K562 (cell line): ENCODE measurements around the gene RNF166. TPM values are rescaled to one million over a fixed set of nuclear protein-coding genes. Genes with fewer than 3 reads are reported as not detected.
A peak's percentile ranks its signal among the peaks of the same experiment; 100 is the strongest.

Experiments used
- CAMTA2 ChIP-seq: fragments of 250-450 bp; sonication (Bioruptor Pico); conservative IDR thresholded peaks from 2 replicates; pipeline ENCODE4 v1.5.1; 2022
- CTBP1 ChIP-seq: fragments of 450-650 bp; IDR thresholded peaks from 2 replicates; pipeline ENCODE4 v1.6.1; 2016; ENCODE audit warnings: borderline replicate concordance
- ELK3 ChIP-seq: fragments of 450-650 bp; formaldehyde crosslinking; IDR thresholded peaks from 2 replicates; pipeline ENCODE4 v1.4.0; 2020; ENCODE audit warnings: mild to moderate bottlenecking
- ETV1 ChIP-seq: fragments of 450-650 bp; conservative IDR thresholded peaks from 2 replicates; pipeline ENCODE4 v1.6.1; 2016; ENCODE audit warnings: missing genetic modification characterization, control low read depth, low read depth, missing compliant biosample characterization
- HDAC1 ChIP-seq, 2 experiments: fragments of 450-650 bp; IDR thresholded peaks; 2 replicates each; pipeline ENCODE4 v1.6.1; 2016 to 2017; ENCODE audit warnings: inconsistent platforms in 1 of 2, mild to moderate bottlenecking in 1 of 2, moderate library complexity in 1 of 2
- HIVEP1 ChIP-seq: fragments of 250-450 bp; sonication (Bioruptor Pico); IDR thresholded peaks from 2 replicates; pipeline ENCODE4 v1.4.0; 2020; ENCODE audit warnings: mild to moderate bottlenecking
- MLLT1 ChIP-seq, 2 experiments: fragments of 450-650 bp; IDR thresholded peaks; 2 replicates each; pipeline ENCODE4 v1.6.1; 2016
- POLR2G ChIP-seq: fragments of 200-400 bp; formaldehyde crosslinking; IDR thresholded peaks from 2 replicates; pipeline ENCODE4 v1.6.1; 2017; ENCODE audit warnings: low read depth, mild to moderate bottlenecking, antibody characterized with exemption, low read length, moderate library complexity
- PPARD ChIP-seq: fragments of 250-450 bp; sonication (Bioruptor Pico); IDR thresholded peaks from 2 replicates; pipeline ENCODE4 v1.8.0; 2022; ENCODE audit warnings: inconsistent platforms, mild to moderate bottlenecking, moderate library complexity
- SAP30 ChIP-seq: fragments of 200-600 bp; sonication (generic); IDR thresholded peaks from 2 replicates; pipeline ENCODE4 v1.6.1; 2012; ENCODE audit warnings: borderline replicate concordance, low read depth, mild to moderate bottlenecking, moderate library complexity, low read length, control low read depth, inconsistent platforms; ENCODE audit not compliant: insufficient read depth, poor library complexity, severe bottlenecking
- TARDBP ChIP-seq: fragments of 450-650 bp; IDR thresholded peaks from 2 replicates; pipeline ENCODE4 v1.6.1; 2016
- TCF15 ChIP-seq: fragments of 250-450 bp; sonication (Bioruptor Pico); IDR thresholded peaks from 2 replicates; pipeline ENCODE4 v1.8.0; 2022; ENCODE audit warnings: moderate library complexity, mild to moderate bottlenecking, inconsistent platforms
- TGIF2 ChIP-seq: sonication (generic); formaldehyde crosslinking; IDR thresholded peaks from 2 replicates; pipeline ENCODE4 v1.8.1; 2022; ENCODE audit warnings: mild to moderate bottlenecking, missing genetic modification reagents, moderate library complexity
- TOE1 ChIP-seq, 2 experiments: fragments of 450-650 bp in 1 of 2; sonication (generic) in 1 of 2; formaldehyde crosslinking in 1 of 2; IDR thresholded peaks; 2 replicates each; pipeline versions ENCODE4 v1.7.1 to v1.8.0; 2016 to 2022; ENCODE audit warnings: borderline replicate concordance in 2 of 2, mild to moderate bottlenecking in 2 of 2, antibody characterized with exemption in 1 of 2, inconsistent platforms in 1 of 2, low read depth in 1 of 2, missing genetic modification reagents in 1 of 2, moderate library complexity in 1 of 2
- ZC3H8 ChIP-seq: fragments of 450-650 bp; IDR thresholded peaks from 2 replicates; pipeline ENCODE4 v1.6.1; 2017
- ZNF217 ChIP-seq: sonication (generic); formaldehyde crosslinking; IDR thresholded peaks from 2 replicates; pipeline ENCODE4 v1.8.0; 2022; ENCODE audit warnings: mild to moderate bottlenecking, missing genetic modification reagents
- ZNF444 ChIP-seq: fragments of 250-450 bp; sonication (Bioruptor Pico); IDR thresholded peaks from 2 replicates; pipeline ENCODE4 v1.4.0; 2020; ENCODE audit warnings: mild to moderate bottlenecking, moderate library complexity
- polyA plus RNA-seq, 8 experiments: library from polyadenylated mRNA; depleted of rRNA in 4 of 8; stranded (reverse) in 5 of 8; unstranded in 3 of 8; fragments of >200 nt; fragmentation: Nextera tagmentation in 2 of 8; fragmentation: Illumina TruSeq in 1 of 8; extraction: Ambion mirVana in 2 of 8; extraction: Trizol in 1 of 8; gene quantifications; 2 replicates each; pipeline versions ENCODE4 v1.2.1 to v1.2.3, GENCODE V29; 2011 to 2014; ENCODE audit warnings: inconsistent platforms in 1 of 8, missing spikeins in 1 of 8
- total RNA-seq, 7 experiments: library from RNA; depleted of rRNA in 6 of 7; stranded (reverse); fragments of >200 nt in 6 of 7; fragmentation: Illumina TruSeq in 2 of 7; extraction: Trizol in 2 of 7; gene quantifications; 2 replicates each; pipeline versions ENCODE4 v1.2.1 to v1.2.3, GENCODE V29; 2011 to 2021; ENCODE audit warnings: low replicate concordance in 1 of 7
- TF ChIP-seq, protein P1 (sequence below): sonication (generic); formaldehyde crosslinking; IDR thresholded peaks from 2 replicates; pipeline ENCODE4 v1.8.0; 2022; ENCODE audit warnings: mild to moderate bottlenecking, missing genetic modification reagents
- TF ChIP-seq, protein P2 (sequence below), 2 experiments: fragments of 450-650 bp; conservative IDR thresholded peaks; 2 replicates each; pipeline ENCODE4 v1.6.1; 2017; ENCODE audit warnings: mild to moderate bottlenecking in 2 of 2, moderate library complexity in 2 of 2
- TF ChIP-seq, protein P3 (sequence below), 2 experiments: fragments of 450-650 bp in 1 of 2; sonication (generic) in 1 of 2; formaldehyde crosslinking in 1 of 2; IDR thresholded peaks in 1 of 2; conservative IDR thresholded peaks in 1 of 2; 2 replicates each; pipeline versions ENCODE4 v1.6.1 to v1.8.1; 2016 to 2023; ENCODE audit warnings: mild to moderate bottlenecking in 2 of 2, moderate library complexity in 2 of 2, inconsistent platforms in 1 of 2, missing genetic modification reagents in 1 of 2

RNF166 gene
- total and polyA plus RNA-seq, 9 of the 15 experiments (the other 6 are each of a cell fraction or from before 2014, with no cell fraction given) = 0.56 to 60.3 (median 19.5) TPM

GRCh38 chr16:88706229-88706964 is at the start of gene RNF166, which contains the start of gene CTU2 (continued):
- TF ChIP-seq ETV1 (tag) = no peak
- peak; percentile 83 for TF ChIP-seq HIVEP1 (CRISPR knock-in tag)
- peak; percentile 90 for TF ChIP-seq POLR2G
- TF ChIP-seq ZC3H8 = no peak
- TF ChIP-seq, protein P1, sequence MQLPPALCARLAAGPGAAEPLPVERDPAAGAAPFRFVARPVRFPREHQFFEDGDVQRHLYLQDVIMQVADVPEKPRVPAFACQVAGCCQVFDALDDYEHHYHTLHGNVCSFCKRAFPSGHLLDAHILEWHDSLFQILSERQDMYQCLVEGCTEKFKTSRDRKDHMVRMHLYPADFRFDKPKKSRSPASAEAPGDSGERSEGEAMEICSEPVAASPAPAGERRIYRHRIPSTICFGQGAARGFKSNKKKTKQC = 0 out of 2 replicates have a peak, but pooled peaks have one; percentile 58
- TF ChIP-seq MLLT1 (IDR thresholded peaks at IDR 0.05) = peak in 1 of 2 experiments; percentile 87; a peak in 1 of 4 replicates
- TF ChIP-seq TCF15 (CRISPR knock-in tag) = peak; percentile 46; the same call in 1 of the 2 replicates
- TF ChIP-seq ZNF217 = no peak
- TF ChIP-seq TOE1 (IDR thresholded peaks at IDR 0.05; ENCODE audit: borderline replicate concordance) = no peak
- 0 out of 2 replicates have a peak, but pooled peaks have one; percentile 36 for TF ChIP-seq TOE1 (CRISPR knock-in tag; IDR thresholded peaks at IDR 0.05; ENCODE audit: borderline replicate concordance, low read depth)
- no peak for TF ChIP-seq PPARD (CRISPR knock-in tag)
- TF ChIP-seq TGIF2 (CRISPR knock-in tag) = peak; percentile 100
- TF ChIP-seq CTBP1 = peak; percentile 97
- no peak for TF ChIP-seq ZNF444 (CRISPR knock-in tag)
- TF ChIP-seq CAMTA2 (CRISPR knock-in tag) = 0 out of 2 replicates have a peak, but pooled peaks have one; percentile 69
- TF ChIP-seq, protein P2, sequence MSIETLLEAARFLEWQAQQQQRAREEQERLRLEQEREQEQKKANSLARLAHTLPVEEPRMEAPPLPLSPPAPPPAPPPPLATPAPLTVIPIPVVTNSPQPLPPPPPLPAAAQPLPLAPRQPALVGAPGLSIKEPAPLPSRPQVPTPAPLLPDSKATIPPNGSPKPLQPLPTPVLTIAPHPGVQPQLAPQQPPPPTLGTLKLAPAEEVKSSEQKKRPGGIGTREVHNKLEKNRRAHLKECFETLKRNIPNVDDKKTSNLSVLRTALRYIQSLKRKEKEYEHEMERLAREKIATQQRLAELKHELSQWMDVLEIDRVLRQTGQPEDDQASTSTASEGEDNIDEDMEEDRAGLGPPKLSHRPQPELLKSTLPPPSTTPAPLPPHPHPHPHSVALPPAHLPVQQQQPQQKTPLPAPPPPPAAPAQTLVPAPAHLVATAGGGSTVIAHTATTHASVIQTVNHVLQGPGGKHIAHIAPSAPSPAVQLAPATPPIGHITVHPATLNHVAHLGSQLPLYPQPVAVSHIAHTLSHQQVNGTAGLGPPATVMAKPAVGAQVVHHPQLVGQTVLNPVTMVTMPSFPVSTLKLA (conservative IDR thresholded peaks at IDR 0.05) = peak; percentile 91 to 99
- peak; percentile 100 for TF ChIP-seq SAP30
- TF ChIP-seq TARDBP = peak; percentile 84
- TF ChIP-seq, protein P3, sequence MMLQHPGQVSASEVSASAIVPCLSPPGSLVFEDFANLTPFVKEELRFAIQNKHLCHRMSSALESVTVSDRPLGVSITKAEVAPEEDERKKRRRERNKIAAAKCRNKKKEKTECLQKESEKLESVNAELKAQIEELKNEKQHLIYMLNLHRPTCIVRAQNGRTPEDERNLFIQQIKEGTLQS (IDR thresholded peaks at IDR 0.05) = peak; percentile 90
- TF ChIP-seq, protein P3 (CRISPR knock-in tag; conservative IDR thresholded peaks at IDR 0.05) = no peak
- TF ChIP-seq HDAC1 (IDR thresholded peaks at IDR 0.05) = peak; percentile 92 to 99
- TF ChIP-seq ELK3 = no peak
